Measurements from ENCODE around the gene FLVCR1. TPM values are rescaled to one million over a fixed set of nuclear protein-coding genes. Genes with fewer than 3 reads are reported as not detected.

The FLVCR1 gene
- total RNA-seq, 1 donor from 2014 or later = 11.3 TPM

DNA sequence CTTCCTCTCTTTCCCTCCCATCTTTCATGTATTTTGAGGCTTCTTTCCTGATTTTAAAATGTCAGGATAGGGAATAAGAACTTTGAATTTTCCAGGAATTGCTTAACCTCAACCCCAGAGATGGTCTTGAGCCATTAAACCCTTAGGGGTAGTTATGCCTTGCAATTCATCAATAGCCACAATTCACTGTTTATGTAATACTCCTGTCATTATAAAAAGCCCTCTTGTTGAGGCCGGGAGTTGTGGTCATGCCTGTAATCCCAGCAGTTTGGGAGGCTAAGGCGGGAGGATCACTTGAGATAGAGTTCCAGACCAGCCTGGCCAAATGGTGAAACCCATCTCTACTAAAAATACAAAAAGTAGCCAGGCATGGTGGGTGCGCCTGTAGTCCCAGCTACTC is 35.1 kb upstream of the FLVCR1 start:
- peaks cover 5% of the 10 kb centered on the region for H3K4me1 ChIP-seq
- DNase-seq (no peak), ATAC-seq (no peak)
- H3K9me3 ChIP-seq = peaks cover 9% of the 10 kb centered on the region
- no peaks in the 10 kb centered on the region for H3K27me3 ChIP-seq
- TF ChIP-seq, protein P1, sequence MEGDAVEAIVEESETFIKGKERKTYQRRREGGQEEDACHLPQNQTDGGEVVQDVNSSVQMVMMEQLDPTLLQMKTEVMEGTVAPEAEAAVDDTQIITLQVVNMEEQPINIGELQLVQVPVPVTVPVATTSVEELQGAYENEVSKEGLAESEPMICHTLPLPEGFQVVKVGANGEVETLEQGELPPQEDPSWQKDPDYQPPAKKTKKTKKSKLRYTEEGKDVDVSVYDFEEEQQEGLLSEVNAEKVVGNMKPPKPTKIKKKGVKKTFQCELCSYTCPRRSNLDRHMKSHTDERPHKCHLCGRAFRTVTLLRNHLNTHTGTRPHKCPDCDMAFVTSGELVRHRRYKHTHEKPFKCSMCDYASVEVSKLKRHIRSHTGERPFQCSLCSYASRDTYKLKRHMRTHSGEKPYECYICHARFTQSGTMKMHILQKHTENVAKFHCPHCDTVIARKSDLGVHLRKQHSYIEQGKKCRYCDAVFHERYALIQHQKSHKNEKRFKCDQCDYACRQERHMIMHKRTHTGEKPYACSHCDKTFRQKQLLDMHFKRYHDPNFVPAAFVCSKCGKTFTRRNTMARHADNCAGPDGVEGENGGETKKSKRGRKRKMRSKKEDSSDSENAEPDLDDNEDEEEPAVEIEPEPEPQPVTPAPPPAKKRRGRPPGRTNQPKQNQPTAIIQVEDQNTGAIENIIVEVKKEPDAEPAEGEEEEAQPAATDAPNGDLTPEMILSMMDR (IDR thresholded peaks at IDR 0.05) = no peak
- no peak overlapping the region for H3K4me3 ChIP-seq
- no peak overlapping the region for H3K27ac ChIP-seq
- H3K36me3 ChIP-seq = no peaks in the 10 kb centered on the region
- intact Hi-C loops (cut with DNase I) = no loop called here

DNA sequence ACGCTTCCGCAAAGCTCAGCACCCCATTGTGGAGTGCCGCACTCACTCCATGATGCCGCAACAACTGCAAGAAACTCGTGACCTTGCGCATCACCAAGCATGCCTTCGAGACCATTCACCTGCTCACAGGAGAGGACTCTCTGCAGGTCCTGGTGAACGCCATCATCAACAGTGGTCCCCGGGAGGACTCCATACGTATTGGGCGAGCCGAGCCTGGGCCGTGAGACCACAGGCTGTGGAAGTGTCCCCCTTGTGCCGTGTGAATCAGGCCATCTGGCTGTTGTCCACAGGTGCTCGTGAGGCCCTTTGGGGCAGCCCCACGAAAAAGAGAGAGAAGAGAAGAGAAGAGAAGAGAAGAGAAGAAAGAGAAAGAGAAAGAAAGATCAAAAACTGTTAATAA is 33.9 kb upstream of the FLVCR1 start:
- Histone ChIP-seq H3K4me3 (no peak overlapping the region), H3K9me3 (peaks cover 9% of the 10 kb centered on the region), H3K27ac (no peak overlapping the region), H3K27me3 (no peaks in the 10 kb centered on the region), H3K36me3 (no peaks in the 10 kb centered on the region), H3K4me1 (peaks cover 5% of the 10 kb centered on the region)
- intact Hi-C loops (cut with DNase I) = no loop called here
- peak; percentile 14 for ATAC-seq
- TF ChIP-seq, protein P1 (IDR thresholded peaks at IDR 0.05) = no peak
- DNase-seq = no peak

DNA sequence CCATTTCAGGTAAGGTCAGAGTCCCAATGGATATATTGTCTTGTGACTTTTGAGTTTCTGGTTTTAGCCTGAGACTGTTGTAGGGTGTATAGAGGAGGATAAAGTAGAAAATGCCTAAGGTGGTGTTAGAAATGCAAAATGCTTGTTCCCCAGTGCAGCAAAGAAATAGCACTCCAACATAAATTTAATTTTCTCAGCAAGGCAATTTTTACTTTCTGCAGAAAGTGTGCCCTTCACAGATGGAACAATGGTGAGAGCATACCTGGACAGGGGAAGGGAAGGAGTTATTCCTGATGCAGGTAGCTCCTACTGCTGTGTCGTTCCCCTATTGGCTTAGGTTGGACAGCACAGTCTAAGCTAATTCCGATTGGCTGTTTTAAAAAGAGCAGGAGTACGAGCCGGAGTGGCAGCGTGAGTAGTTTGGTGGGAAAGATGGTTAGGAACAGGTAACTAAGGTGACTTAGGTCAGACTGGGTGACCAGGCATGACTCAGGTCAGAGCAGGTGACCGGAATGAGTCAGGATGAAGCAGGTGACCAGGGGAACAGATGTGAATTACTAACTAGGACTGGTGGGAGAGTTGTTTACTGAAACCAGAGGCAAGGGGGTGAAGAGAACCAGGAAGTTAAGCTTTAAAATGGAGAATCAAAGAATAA is 32.1 kb upstream of the FLVCR1 start:
- Histone ChIP-seq H3K36me3 (no peaks in the 10 kb centered on the region), H3K4me1 (no peaks in the 10 kb centered on the region), H3K27me3 (no peaks in the 10 kb centered on the region), H3K27ac (no peak overlapping the region), H3K9me3 (peaks cover 9% of the 10 kb centered on the region), H3K4me3 (no peak overlapping the region)
- ATAC-seq (no peak), DNase-seq (no peak)
- intact Hi-C loops (cut with DNase I) = no loop called here
- TF ChIP-seq, protein P1 (IDR thresholded peaks at IDR 0.05) = no peak

DNA sequence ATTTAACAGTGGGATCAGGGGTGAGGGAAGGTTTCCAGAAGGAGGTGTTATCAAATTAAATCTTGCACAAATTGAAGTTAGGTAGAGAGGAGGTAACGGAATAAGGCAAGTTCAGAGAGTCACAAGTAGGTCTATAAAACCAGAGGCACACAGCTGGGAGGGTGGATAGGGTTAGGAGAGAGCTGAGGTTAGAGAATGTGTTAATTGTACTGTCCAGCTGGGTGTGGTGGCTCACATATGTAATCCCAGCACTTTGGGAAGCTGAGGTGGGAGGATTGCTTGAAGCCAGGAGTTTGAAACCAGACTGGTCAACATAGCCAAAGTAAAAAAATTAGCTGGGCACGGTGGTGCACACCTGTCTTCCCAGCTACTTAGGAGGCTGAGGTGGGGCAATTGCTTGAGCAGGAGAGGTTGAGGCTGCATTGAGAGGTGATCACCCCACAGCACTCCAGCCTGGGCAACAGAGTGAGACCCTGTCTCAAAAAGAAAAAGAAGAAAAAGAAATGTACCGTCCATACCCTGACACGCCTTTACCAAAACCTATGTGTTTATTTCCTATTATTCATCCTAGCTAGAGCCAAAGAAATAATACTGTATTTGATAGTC is 30.8 kb upstream of the FLVCR1 start:
- ATAC-seq = no peak
- peaks cover 9% of the 10 kb centered on the region for H3K9me3 ChIP-seq
- intact Hi-C loops (cut with DNase I) = no loop called here
- no peaks in the 10 kb centered on the region for H3K36me3 ChIP-seq
- H3K27me3 ChIP-seq = no peaks in the 10 kb centered on the region
- TF ChIP-seq, protein P1 (IDR thresholded peaks at IDR 0.05) = no peak
- no peak overlapping the region for H3K27ac ChIP-seq
- DNase-seq = no peak
- no peak overlapping the region for H3K4me3 ChIP-seq
- no peaks in the 10 kb centered on the region for H3K4me1 ChIP-seq

DNA sequence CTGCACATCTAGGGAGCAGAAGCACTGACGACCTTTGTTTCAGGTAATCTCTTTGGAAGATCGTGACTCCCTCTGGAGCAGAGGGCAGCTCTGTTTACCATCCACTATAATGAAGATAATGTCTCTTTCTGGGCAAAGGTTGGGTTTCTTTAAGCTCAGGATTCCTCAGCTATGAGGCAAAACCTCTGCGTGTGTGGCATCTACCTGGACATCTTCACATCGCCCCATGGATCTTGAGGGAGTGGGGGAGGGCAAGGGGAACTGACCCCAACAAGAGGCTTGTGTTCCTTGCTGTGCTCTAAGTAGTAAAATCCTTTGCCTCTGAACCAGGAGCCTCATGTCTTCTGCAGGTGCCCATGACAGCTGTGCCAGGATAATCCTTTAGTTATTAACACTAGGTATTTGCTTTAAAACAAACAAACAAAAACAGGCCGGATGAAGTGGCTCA is 30.2 kb upstream of the FLVCR1 start:
- Histone ChIP-seq H3K27me3 (no peaks in the 10 kb centered on the region), H3K4me3 (no peak overlapping the region), H3K36me3 (no peaks in the 10 kb centered on the region), H3K9me3 (peaks cover 9% of the 10 kb centered on the region), H3K4me1 (no peaks in the 10 kb centered on the region), H3K27ac (no peak overlapping the region)
- no peak for DNase-seq
- intact Hi-C loops (cut with DNase I) = no loop called here
- TF ChIP-seq, protein P1 (IDR thresholded peaks at IDR 0.05) = no peak
- no peak for ATAC-seq
